Kidney capillary endothelial cell (primary cell): ENCODE data around the gene UBE2K.
A peak's percentile ranks its signal among the peaks of the same experiment; 100 is the strongest.
"Not testable (repeated sequence)": the region's sequence is repeated elsewhere in the genome, so short reads cannot be mapped to it uniquely, and the experiment has no call there.

Source experiments
- DNase-seq: peaks from one replicate; pipeline ENCODE4 v3.0.0-alpha.2; 2018; ENCODE audit warnings: low spot score

The UBE2K gene, protein sequence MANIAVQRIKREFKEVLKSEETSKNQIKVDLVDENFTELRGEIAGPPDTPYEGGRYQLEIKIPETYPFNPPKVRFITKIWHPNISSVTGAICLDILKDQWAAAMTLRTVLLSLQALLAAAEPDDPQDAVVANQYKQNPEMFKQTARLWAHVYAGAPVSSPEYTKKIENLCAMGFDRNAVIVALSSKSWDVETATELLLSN

GRCh38 chr4:39697740-39698423, at the start of gene UBE2K:
UBE2K (plus strand) TSS chr4:39698136; CDS start chr4:39698328, 192 bp downstream.
- peak; percentile 89 for DNase-seq

DNA sequence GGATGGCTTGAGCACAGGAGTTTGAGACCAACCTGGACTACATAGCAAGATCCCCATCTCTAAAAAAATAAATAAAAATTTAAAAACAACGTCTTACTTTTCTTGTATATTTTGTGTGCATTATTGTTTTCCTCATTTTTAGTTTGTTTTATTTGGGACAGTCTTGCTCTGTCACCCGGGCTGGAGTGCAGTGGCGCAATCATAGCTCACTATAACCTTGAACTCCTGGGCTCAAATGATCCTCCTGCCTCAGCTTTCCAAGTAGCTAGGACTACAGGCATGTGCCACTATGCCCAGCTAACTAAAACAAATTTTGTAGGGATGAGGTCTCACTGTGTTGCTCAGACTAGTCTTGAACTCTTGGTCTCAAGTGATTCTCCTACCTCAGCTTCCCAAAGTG, 49.7 kb upstream of the UBE2K start:
- DNase-seq, result no peak

DNA sequence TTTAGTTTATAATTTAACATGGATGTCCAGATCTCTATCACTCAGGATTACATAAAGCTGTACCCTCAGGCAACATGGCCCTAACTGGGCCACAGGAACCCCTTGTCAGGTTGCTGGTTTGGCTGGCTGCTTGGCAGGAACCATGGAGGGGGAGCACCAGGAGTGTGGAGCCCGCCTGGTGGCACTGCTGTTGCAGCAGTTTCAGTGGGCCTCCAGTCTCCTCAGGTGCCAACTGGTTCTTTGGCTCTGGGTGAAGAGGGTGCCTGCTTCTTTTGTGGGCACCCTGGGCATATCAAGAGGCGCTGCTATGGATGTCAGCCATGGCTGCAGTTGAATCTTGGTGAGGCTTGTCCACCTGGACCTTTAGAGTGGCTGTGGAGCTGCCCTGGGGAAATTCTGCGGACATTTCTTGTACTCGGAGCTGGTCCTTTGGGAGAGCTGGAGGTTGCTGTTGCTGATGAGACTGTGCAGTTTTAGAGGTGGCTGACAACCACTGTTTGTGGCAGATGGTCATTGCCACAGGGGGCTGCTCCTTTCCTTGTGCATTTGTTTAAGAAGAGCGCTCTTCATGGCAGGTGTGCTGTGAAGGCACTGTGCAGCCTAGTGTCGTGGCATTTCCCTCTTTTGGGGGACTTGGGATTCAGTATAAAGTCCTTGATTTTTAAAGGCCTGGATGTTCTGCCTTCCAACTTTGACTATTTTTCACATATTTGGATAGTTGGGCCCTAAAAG, 48.9 kb upstream of the UBE2K start:
- no peak for DNase-seq

- DNase-seq, result no peak
Observed at GRCh38 chr4:39649639-39650265, 48.2 kb upstream of the UBE2K start.

- DNase-seq, result not testable (repeated sequence)
Observed at GRCh38 chr4:39651586-39651985, 46.4 kb upstream of the UBE2K start.

- no peak for DNase-seq
Observed at GRCh38 chr4:39655211-39655610, 42.7 kb upstream of the UBE2K start.

DNA sequence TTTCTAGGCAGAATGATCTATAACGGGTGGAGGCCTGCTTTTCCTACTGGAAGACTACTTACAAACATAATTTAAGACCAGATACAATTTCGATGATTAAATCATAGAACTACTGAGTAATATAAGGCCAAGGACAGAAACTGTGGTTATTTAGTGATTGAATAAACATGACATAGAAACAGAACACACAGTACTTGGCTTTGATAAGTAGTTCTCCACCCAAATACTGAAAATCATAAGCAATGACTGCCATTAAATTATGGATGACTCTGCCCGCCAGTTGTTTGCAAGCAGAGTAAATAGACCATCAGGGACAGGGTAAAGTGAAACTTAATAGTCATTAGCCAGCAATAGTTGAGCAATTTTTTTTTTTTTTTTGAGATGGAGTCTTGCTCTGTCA, 42.1 kb upstream of the UBE2K start:
- no peak for DNase-seq

DNA sequence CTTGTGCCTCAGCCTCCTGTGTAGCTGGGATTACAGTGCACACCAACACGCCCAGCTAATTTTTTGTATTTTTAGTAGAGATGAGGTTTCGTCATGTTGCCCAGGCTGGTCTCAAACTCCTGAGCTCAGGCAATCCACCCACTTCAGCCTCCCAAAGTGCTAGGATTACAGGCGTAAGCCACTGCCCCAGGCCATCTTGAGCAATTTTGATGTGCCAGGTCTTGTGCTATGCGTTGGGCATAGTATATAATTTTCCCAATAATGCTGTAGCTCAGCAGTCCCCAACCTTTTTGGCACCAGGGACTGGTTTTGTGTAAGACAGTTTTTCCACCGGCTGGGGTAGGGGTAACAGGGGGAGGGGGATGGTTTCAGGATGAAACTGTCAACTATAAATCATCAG, 41.3 kb upstream of the UBE2K start:
- not testable (repeated sequence) for DNase-seq

GRCh38 chr4:39657465-39657864, 40.5 kb upstream of the UBE2K start:
- DNase-seq, result no peak

- no peak for DNase-seq
Observed at GRCh38 chr4:39658756-39659155, 39.2 kb upstream of the UBE2K start.

- DNase-seq, result no peak
Observed at GRCh38 chr4:39660045-39660444, 37.9 kb upstream of the UBE2K start.

GRCh38 chr4:39660757-39661156, 37.2 kb upstream of the UBE2K start:
- no peak for DNase-seq

DNA sequence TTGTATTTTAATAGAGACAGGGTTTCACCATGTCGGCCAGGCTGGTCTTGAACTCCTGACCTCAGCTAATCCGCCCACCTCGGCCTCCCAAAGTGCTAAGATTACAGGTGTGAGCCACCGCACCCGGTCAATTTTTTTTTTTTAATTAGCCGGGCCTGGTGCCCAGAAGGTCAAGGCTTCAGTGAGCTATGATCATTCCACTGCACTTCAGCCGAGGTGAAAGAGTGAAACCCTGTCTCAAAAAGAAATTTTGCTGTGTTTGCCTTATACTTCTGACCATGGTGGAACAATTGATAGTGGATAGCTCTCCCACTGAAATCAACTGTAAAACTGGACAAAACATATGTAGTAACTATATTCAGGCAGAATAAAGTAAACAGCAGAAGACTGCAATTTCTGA, 35.3 kb upstream of the UBE2K start:
- no peak for DNase-seq

DNA sequence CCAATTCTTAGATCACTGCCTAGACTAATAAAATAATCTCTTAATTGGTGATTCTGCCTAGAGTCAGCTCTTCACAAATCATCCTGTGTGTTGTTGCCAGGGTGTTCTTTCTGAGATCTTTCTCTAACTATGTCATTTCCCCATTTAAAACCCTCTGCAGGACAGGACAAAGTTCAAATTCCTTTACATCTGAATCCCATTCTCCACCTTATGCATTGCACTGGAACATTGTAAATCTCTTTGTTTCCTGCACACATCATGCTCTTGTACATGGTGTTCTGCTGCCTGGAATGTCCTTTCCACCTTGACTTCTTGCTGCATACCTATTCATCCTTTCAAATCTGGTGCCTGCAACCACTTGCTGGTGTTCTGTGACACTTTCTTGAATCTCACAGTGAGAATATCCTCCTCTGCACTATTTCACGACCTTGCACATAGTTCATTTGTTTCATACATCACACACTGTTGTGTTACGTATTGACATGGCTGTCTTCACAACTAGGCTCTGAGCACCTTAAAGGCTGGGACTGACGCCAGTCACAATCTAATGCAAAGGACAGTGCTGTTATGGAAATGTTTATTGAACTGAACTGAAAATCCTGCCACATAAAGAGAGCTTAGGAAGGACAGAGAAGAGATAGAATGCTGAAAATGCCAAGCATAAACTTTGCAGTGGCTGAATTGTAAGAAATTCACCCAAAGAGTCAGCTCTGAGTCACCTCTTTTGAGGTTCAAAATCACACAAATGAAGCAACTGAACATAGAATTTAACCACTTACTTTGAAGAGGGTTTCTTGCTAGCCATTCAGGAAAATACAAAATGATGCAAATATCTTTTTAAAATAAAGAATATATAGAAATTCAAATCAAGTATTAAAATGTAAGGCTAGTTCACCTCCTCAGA, 32.9 kb upstream of the UBE2K start:
- DNase-seq, result no peak

GRCh38 chr4:39667706-39668105, 30.2 kb upstream of the UBE2K start:
- DNase-seq, result no peak

- no peak for DNase-seq
Observed at GRCh38 chr4:39668887-39669286, 29.0 kb upstream of the UBE2K start.

DNA sequence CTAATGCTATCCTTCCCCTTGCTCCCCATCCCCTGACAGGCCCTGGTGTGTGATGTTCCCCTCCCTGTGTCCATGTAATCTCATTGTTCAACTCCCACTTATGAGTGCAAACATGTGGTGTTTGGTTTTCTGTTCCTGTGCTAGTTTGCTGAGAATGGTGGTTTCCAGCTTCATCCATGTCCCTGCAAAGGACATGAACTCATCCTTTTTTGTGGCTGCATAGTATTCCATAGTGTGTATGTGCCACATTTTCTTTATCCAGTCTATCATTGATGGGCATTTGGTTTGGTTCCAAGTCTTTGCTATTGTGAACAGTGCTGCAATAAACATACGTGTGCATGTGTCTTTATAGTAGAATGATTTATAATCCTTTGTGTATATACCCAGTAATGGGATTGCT, 27.6 kb upstream of the UBE2K start:
- DNase-seq, result not testable (repeated sequence)

DNA sequence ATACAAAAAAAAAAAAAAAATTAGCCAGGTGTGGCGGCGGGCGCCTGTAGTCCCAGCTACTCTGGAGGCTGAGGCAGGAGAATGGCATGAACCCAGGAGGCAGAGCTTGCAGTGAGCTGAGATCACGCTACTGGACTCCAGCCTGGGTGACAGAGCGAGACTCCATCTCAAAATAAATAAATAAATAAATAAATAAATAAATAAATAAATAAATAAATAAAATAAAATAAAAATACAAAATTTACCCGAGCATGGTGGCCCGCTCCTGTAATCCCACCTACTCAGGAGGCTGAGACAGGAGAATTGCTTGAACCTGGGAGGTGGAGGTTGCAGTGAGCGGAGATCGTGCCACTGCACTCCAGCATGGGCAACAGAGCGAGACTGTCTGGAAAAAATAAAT, 22.3 kb upstream of the UBE2K start:
- not testable (repeated sequence) for DNase-seq

DNA sequence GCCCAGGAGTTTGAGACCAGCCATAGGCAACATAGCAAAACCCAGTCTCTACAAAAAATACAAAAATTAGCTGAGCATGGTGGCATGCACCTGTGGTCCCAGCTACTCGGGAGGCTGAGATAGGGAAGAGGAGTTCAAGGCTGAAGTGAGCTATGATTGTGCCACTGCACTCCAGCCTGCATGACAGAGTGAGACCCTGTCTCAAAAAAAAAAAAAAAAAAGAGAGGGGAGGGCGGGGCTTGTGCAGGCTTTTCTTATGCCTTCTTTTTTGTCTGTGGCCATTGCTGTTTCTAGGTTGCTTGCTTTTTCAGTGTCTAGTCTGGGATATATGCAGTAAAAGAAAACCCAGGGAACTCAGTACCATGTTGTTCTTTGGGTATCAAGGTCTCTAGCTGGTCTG, 16.9 kb upstream of the UBE2K start:
- not testable (repeated sequence) for DNase-seq

DNA sequence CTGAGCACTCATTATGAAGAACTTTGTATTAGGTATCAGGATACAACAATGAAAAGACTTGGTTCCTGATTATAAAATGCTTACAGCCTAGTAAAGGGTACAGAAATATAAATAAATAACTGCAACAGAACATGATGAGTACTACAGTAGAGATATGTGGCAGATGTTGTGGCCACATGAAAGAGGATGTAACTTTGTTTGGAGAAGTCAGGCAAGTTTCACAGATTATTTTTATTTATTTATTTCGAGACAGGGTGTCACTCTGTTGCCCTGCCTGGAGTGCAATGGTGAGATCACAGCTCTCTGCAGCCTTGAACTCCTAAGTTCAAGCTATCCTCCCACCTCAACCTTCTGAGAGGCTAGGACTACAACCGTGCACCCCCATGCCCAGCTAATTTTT, 15.8 kb upstream of the UBE2K start:
- no peak for DNase-seq

DNA sequence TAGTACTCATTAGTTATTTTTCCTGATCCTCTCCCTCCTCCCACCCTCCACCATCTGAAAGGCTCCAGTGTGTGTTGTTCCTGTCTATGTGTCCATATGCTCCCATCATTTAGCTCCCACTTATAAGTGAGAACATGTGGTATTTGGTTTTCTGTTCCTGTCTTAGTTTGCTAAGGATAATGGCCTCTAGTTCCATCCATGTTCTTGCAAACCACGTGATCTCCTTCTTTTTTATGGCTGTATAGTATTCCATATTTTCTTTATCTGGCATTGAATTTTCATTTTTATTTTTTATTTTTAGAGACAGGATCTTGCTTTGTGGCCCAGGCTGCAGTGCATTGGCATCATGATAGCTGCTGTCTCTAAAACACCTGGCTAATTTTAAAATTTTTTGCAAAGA, 11.9 kb upstream of the UBE2K start:
- DNase-seq, result no peak

DNA sequence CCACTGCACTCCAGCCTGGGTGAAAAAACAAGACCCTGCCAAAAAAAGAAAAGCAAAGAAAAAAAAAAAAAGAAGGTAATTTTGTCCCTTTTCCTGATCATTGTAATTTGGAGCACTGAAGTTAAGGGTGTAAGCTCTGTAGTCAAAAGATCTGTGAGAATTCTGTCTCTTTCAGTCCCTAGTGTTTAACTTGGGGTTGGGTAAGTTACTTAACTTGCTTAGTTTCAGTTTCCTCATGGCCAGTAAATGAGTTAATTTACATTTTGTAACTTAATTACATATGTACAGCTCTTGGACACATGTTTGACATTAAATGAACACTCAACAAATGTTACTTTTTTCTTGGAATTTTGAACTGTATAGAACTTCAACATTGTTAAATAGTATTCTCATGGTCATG, 10.9 kb upstream of the UBE2K start:
- DNase-seq, result no peak
